Measurements from ENCODE around the gene LRRC2.

Gene LRRC2

GRCh38 chr3:46491089-46492070 is 74.7 kb downstream of the LRRC2 start:
- TF ChIP-seq EZH2phosphoT487 (IDR thresholded peaks at IDR 0.05; ENCODE audit: low read length) (no peak), EZH2 (optimal IDR thresholded peaks at IDR 0.05; ENCODE audit: low read depth, low read length) (no peak), CTCF (IDR thresholded peaks at IDR 0.05; ENCODE audit: low read length) (no peak)
- no peaks in the 10 kb centered on the region for H3K36me3 ChIP-seq (replicated peaks; ENCODE audit: insufficient read depth, low read length)
- H4K20me1 ChIP-seq (ENCODE audit: insufficient read depth, low read length), result no peaks in the 10 kb centered on the region
- H3K79me2 ChIP-seq (ENCODE audit: low read length), result no peaks in the 10 kb centered on the region
- H3K9me2 ChIP-seq (replicated peaks; ENCODE audit: insufficient read depth, low read length), result no peaks in the 10 kb centered on the region
- no peak overlapping the region for H3K27ac ChIP-seq (ENCODE audit: low read length)
- H3K4me1 ChIP-seq (ENCODE audit: low read length), result peaks cover 30% of the 10 kb centered on the region
- no peak overlapping the region for H3K4me2 ChIP-seq (ENCODE audit: low read depth, low read length)
- H3F3A ChIP-seq (ENCODE audit: insufficient read depth, low read length), result no peaks in the 10 kb centered on the region
- no peaks in the 10 kb centered on the region for H3K27me3 ChIP-seq (replicated peaks; ENCODE audit: insufficient read depth, low read length)
- H3K4me3 ChIP-seq (ENCODE audit: low read length), result no peak overlapping the region
- H3K9me3 ChIP-seq (replicated peaks; ENCODE audit: insufficient read depth, low read length), result no peaks in the 10 kb centered on the region
- no peak for DNase-seq
- no peak overlapping the region for H2AFZ ChIP-seq (ENCODE audit: low read length)
- no peak overlapping the region for H3K9ac ChIP-seq (ENCODE audit: low read length)

GRCh38 chr3:46490338-46491084 is 75.6 kb downstream of the LRRC2 start:
- no peaks in the 10 kb centered on the region for H3K27me3 ChIP-seq (replicated peaks; ENCODE audit: insufficient read depth, low read length)
- DNase-seq, result no peak
- H3K9me2 ChIP-seq (replicated peaks; ENCODE audit: insufficient read depth, low read length), result no peaks in the 10 kb centered on the region
- no peaks in the 10 kb centered on the region for H4K20me1 ChIP-seq (ENCODE audit: insufficient read depth, low read length)
- no peak for TF ChIP-seq CTCF (IDR thresholded peaks at IDR 0.05; ENCODE audit: low read length)
- no peak for TF ChIP-seq EZH2phosphoT487 (IDR thresholded peaks at IDR 0.05; ENCODE audit: low read length)
- no peak for TF ChIP-seq EZH2 (optimal IDR thresholded peaks at IDR 0.05; ENCODE audit: low read depth, low read length)
- no peak overlapping the region for H3K4me3 ChIP-seq (ENCODE audit: low read length)
- no peaks in the 10 kb centered on the region for H3F3A ChIP-seq (ENCODE audit: insufficient read depth, low read length)
- H3K36me3 ChIP-seq (replicated peaks; ENCODE audit: insufficient read depth, low read length), result no peaks in the 10 kb centered on the region
- no peaks in the 10 kb centered on the region for H3K79me2 ChIP-seq (ENCODE audit: low read length)
- no peak overlapping the region for H2AFZ ChIP-seq (ENCODE audit: low read length)
- H3K4me2 ChIP-seq (ENCODE audit: low read depth, low read length), result no peak overlapping the region
- H3K27ac ChIP-seq (ENCODE audit: low read length), result no peak overlapping the region
- H3K9ac ChIP-seq (ENCODE audit: low read length), result no peak overlapping the region
- H3K4me1 ChIP-seq (ENCODE audit: low read length), result peaks cover 25% of the 10 kb centered on the region
- no peaks in the 10 kb centered on the region for H3K9me3 ChIP-seq (replicated peaks; ENCODE audit: insufficient read depth, low read length)

- no peaks in the 10 kb centered on the region for H3K9me2 ChIP-seq (replicated peaks; ENCODE audit: insufficient read depth, low read length)
- H4K20me1 ChIP-seq (ENCODE audit: insufficient read depth, low read length), result no peaks in the 10 kb centered on the region
- no peak overlapping the region for H3K27ac ChIP-seq (ENCODE audit: low read length)
- H3K4me1 ChIP-seq (ENCODE audit: low read length), result peaks cover 25% of the 10 kb centered on the region
- no peak for TF ChIP-seq EZH2 (optimal IDR thresholded peaks at IDR 0.05; ENCODE audit: low read depth, low read length)
- TF ChIP-seq CTCF (IDR thresholded peaks at IDR 0.05; ENCODE audit: low read length), result no peak
- TF ChIP-seq EZH2phosphoT487 (IDR thresholded peaks at IDR 0.05; ENCODE audit: low read length), result no peak
- DNase-seq, result no peak
- H3K4me3 ChIP-seq (ENCODE audit: low read length), result no peak overlapping the region
- H3K27me3 ChIP-seq (replicated peaks; ENCODE audit: insufficient read depth, low read length), result no peaks in the 10 kb centered on the region
- no peaks in the 10 kb centered on the region for H3K36me3 ChIP-seq (replicated peaks; ENCODE audit: insufficient read depth, low read length)
- no peaks in the 10 kb centered on the region for H3K9me3 ChIP-seq (replicated peaks; ENCODE audit: insufficient read depth, low read length)
- H3K79me2 ChIP-seq (ENCODE audit: low read length), result no peaks in the 10 kb centered on the region
- no peak overlapping the region for H2AFZ ChIP-seq (ENCODE audit: low read length)
- no peaks in the 10 kb centered on the region for H3F3A ChIP-seq (ENCODE audit: insufficient read depth, low read length)
- H3K9ac ChIP-seq (ENCODE audit: low read length), result no peak overlapping the region
- H3K4me2 ChIP-seq (ENCODE audit: low read depth, low read length), result no peak overlapping the region
These were observed 76.2 kb downstream of the LRRC2 start for GRCh38 chr3:46489875-46490274.
